Measurements from ENCODE around the gene APBB1. TPM values are rescaled to one million over a fixed set of nuclear protein-coding genes. Genes with fewer than 3 reads are reported as not detected.

The APBB1 gene
- total RNA-seq, 1 donor from 2014 or later: 22.1 TPM

- H3K27ac Mint-ChIP-seq: no peak overlapping the region
- POLR2A ChIA-PET: interaction anchor here (0.8 kb wide), 1 partner anchor 15 kb away, joined by 3 read pairs; no protein-coding TSS in a partner anchor
- DNase-seq: no peak
- ATAC-seq (ENCODE audit: low read depth): no peak
- TF ChIP-seq CTCF (IDR thresholded peaks at IDR 0.05): no peak
- peaks cover 56% of the 10 kb centered on the region for H3K4me1 Mint-ChIP-seq
- no peak overlapping the region for H3K4me3 Mint-ChIP-seq
- intact Hi-C loops (cut with micrococcal nuclease): no loop called here
- H3K9me3 Mint-ChIP-seq: no peaks in the 10 kb centered on the region
- H3K27me3 Mint-ChIP-seq: no peaks in the 10 kb centered on the region
- CTCF ChIA-PET: interaction anchor here (2.2 kb wide), 1 partner anchor 39 kb away, joined by 11 read pairs; no protein-coding TSS in a partner anchor
- peaks cover 10% of the 10 kb centered on the region for H3K36me3 Mint-ChIP-seq (ENCODE audit: low read depth)
Measured at GRCh38 chr11:6404342-6405051, 14.4 kb downstream of the APBB1 start.

GRCh38 chr11:6403539-6403938 is 15.4 kb downstream of the APBB1 start:
- Mint-ChIP-seq H3K27me3 (no peaks in the 10 kb centered on the region), H3K4me3 (peak overlapping the region; percentile 75), H3K27ac (peak overlapping the region; percentile 85), H3K9me3 (no peaks in the 10 kb centered on the region), H3K36me3 (ENCODE audit: low read depth) (peaks cover 4% of the 10 kb centered on the region), H3K4me1 (peaks cover 56% of the 10 kb centered on the region)
- ATAC-seq (ENCODE audit: low read depth): no peak
- no peak for TF ChIP-seq CTCF (IDR thresholded peaks at IDR 0.05)
- CTCF ChIA-PET: interaction anchor here (1.5 to 2.2 kb wide), 2 partner anchors 24 to 40 kb away, joined by 9 to 11 read pairs; no protein-coding TSS in a partner anchor
- POLR2A ChIA-PET: interaction anchor here (1.4 to 3.2 kb wide), 4 partner anchors 15 to 209 kb away, joined by 4 to 45 read pairs (median 13); partner anchors contain the start of genes APBB1, SMPD1 and TAF10
- intact Hi-C loops (cut with micrococcal nuclease): loop anchor here (2.0 kb wide), 1 partner anchor 15 kb away; the partner anchor contains the start of gene APBB1
- no peak for DNase-seq

DNA sequence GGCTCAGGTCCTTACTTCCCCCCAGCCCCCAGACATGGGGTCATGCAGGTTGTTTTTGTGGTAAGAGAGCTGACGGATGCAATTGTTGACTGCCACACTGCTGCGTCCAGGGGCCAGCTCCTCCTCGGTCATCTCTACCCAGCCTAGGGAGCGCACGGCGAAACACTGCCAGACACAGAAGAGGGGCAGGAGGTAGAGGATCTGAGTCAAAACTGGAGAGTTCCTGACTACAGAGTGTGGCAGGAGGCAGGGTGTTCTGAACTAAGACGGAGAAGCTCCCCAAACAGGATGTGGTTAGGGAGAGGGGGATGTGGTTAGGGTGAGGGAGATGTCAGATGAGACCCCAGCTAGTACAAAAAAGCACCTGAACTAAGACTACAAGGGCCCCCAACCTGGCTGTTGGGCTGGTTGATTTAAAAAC is 16.3 kb downstream of the APBB1 start:
- CTCF ChIA-PET: interaction anchor here (1.5 to 2.2 kb wide), 2 partner anchors 23 to 41 kb away, joined by 9 to 11 read pairs; no protein-coding TSS in a partner anchor
- peaks cover 53% of the 10 kb centered on the region for H3K4me1 Mint-ChIP-seq

DNA sequence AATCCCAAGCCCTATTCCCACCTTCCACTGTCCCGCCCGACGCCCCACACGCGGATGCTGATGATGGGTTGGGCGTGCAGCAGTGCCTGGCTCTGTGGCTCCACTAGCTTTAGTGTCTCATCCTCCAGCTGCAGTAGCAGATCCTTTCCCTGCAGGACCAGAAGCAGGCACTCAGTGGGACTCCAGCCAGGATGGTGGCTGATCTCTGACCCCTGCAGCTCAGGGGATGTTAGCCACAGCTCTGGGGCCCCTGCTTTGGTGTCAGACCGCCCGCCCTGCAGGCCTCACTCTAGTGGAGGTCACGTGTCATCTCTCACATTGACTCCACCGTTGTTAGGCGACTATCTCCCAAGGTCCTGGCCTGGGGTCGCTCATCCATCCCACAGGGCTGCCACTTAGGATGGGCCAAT is 16.8 kb downstream of the APBB1 start:
- H3K36me3 Mint-ChIP-seq (ENCODE audit: low read depth): no peaks in the 10 kb centered on the region
- no peak for DNase-seq
- TF ChIP-seq CTCF (IDR thresholded peaks at IDR 0.05): no peak
- POLR2A ChIA-PET: interaction anchor here (1.1 to 3.2 kb wide), 5 partner anchors 9 to 210 kb away, joined by 3 to 45 read pairs (median 7); partner anchors contain the start of genes APBB1, SMPD1 and TAF10
- peak overlapping the region; percentile 75 for H3K4me3 Mint-ChIP-seq
- H3K27me3 Mint-ChIP-seq: no peaks in the 10 kb centered on the region
- no peaks in the 10 kb centered on the region for H3K9me3 Mint-ChIP-seq
- peak; percentile 19 for ATAC-seq (ENCODE audit: low read depth)
- peaks cover 49% of the 10 kb centered on the region for H3K4me1 Mint-ChIP-seq
- intact Hi-C loops (cut with micrococcal nuclease): loop anchor here (1.0 to 2.0 kb wide), 2 partner anchors 12 to 17 kb away; partner anchors contain the start of genes APBB1 and SMPD1
- H3K27ac Mint-ChIP-seq: peak overlapping the region; percentile 85
- CTCF ChIA-PET: interaction anchor here (1.5 to 2.2 kb wide), 2 partner anchors 23 to 42 kb away, joined by 9 to 11 read pairs; no protein-coding TSS in a partner anchor

More for the DNA sequence above, 16.3 kb downstream of the APBB1 start:
- intact Hi-C loops (cut with micrococcal nuclease): loop anchor here (1.0 to 2.0 kb wide), 2 partner anchors 12 to 16 kb away; partner anchors contain the start of genes APBB1 and SMPD1
- TF ChIP-seq CTCF (IDR thresholded peaks at IDR 0.05): no peak
- H3K27ac Mint-ChIP-seq: peak overlapping the region; percentile 85
- no peaks in the 10 kb centered on the region for H3K27me3 Mint-ChIP-seq
- POLR2A ChIA-PET: interaction anchor here (0.6 to 3.2 kb wide), 8 partner anchors 10 to 210 kb away, joined by 3 to 45 read pairs (median 7); partner anchors contain the start of genes APBB1, SMPD1 and TAF10
- H3K36me3 Mint-ChIP-seq (ENCODE audit: low read depth): peaks cover 1% of the 10 kb centered on the region
- ATAC-seq (ENCODE audit: low read depth) (peak; percentile 90), DNase-seq (peak; percentile 30)
- H3K4me3 Mint-ChIP-seq: peak overlapping the region; percentile 75
- no peaks in the 10 kb centered on the region for H3K9me3 Mint-ChIP-seq

GRCh38 chr11:6401464-6401863 is 17.4 kb downstream of the APBB1 start:
- no peaks in the 10 kb centered on the region for H3K9me3 Mint-ChIP-seq
- peaks cover 45% of the 10 kb centered on the region for H3K4me1 Mint-ChIP-seq
- no peaks in the 10 kb centered on the region for H3K27me3 Mint-ChIP-seq
- no peaks in the 10 kb centered on the region for H3K36me3 Mint-ChIP-seq (ENCODE audit: low read depth)
- TF ChIP-seq CTCF (IDR thresholded peaks at IDR 0.05): no peak
- H3K4me3 Mint-ChIP-seq: no peak overlapping the region
- CTCF ChIA-PET: no interaction called here
- intact Hi-C loops (cut with micrococcal nuclease): no loop called here
- POLR2A ChIA-PET: interaction anchor here (2.0 to 3.2 kb wide), 3 partner anchors 9 to 17 kb away, joined by 7 to 45 read pairs (median 20); partner anchors contain the start of genes APBB1 and SMPD1
- no peak overlapping the region for H3K27ac Mint-ChIP-seq
- no peak for ATAC-seq (ENCODE audit: low read depth)
- DNase-seq: no peak

All from activated B cell treated with CpG ODN at 0.5 μM for 24 hours (primary cell).